NCI-H2081 treated with DMSO at 0.1 percent for 48 hours (cell line): Measurements from ENCODE around the gene PTGIS.
"Not testable (repeated sequence)": the region's sequence is repeated elsewhere in the genome, so short reads cannot be mapped to it uniquely, and the experiment has no call there.

Experiments
- DNase-seq: peaks from one replicate; lab custom pipeline; 2025; lab: John Stamatoyannopoulos, UW

Gene PTGIS

GRCh38 chr20:49579874-49580812 is 12.2 kb upstream of the PTGIS start:
- no peak for DNase-seq

- no peak for DNase-seq
These were observed 11.3 kb upstream of the PTGIS start for GRCh38 chr20:49579195-49579594.

- no peak for DNase-seq
These were observed 10.5 kb upstream of the PTGIS start for GRCh38 chr20:49578436-49578835.

- DNase-seq = no peak
These were observed 7.7 kb upstream of the PTGIS start for GRCh38 chr20:49575551-49576060.

GRCh38 chr20:49573900-49574416 is 6.0 kb upstream of the PTGIS start:
- no peak for DNase-seq

- no peak for DNase-seq
These were observed 4.9 kb upstream of the PTGIS start for GRCh38 chr20:49572857-49573256.

DNA sequence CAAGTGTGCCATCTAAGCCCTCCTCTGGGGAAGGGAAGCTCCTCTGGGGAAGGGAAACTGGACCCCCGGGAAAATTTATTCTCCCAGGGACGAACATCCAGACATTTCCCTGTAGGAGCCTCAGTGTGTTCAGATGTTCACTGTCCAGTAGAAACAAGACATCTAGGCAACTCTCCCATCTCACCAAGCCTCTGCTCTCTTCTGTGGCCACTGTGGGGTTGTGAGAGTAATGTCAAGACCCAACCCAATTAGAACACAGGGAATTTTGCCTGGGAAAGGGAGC is 3.6 kb upstream of the PTGIS start:
- no peak for DNase-seq

GRCh38 chr20:49570828-49571552 is 3.1 kb upstream of the PTGIS start:
- DNase-seq = no peak

DNA sequence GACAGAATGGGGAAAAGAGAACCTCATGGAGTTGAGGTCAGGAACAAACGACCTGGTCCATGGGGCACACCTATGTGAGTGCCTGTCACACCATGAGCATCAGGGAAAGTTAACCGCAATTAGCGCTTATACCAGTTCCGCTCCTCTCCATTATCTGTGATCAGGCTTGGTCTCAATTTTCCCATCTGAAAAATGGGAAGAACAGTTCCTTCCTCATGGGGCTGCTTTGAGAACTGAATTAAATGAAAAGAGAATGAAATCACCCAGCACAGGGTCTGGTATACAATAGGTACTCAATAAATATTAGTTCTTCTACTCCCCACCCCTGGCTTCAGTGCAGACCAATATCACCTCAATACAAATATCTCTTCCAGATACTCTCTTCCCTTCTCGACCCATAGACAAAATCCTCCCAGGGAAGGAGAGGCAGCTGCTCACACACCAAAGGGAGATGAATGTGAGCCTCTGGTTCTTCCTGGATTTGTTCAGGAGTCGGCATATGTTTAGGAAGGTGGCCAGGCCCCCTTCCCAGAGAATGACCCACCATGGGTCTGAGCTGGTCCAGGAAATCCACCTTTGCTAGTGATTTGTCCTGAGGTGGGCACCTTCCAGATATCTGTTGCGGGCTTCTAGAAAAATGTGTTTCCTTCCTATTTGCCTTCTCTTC is 2.4 kb upstream of the PTGIS start:
- DNase-seq = no peak

DNA sequence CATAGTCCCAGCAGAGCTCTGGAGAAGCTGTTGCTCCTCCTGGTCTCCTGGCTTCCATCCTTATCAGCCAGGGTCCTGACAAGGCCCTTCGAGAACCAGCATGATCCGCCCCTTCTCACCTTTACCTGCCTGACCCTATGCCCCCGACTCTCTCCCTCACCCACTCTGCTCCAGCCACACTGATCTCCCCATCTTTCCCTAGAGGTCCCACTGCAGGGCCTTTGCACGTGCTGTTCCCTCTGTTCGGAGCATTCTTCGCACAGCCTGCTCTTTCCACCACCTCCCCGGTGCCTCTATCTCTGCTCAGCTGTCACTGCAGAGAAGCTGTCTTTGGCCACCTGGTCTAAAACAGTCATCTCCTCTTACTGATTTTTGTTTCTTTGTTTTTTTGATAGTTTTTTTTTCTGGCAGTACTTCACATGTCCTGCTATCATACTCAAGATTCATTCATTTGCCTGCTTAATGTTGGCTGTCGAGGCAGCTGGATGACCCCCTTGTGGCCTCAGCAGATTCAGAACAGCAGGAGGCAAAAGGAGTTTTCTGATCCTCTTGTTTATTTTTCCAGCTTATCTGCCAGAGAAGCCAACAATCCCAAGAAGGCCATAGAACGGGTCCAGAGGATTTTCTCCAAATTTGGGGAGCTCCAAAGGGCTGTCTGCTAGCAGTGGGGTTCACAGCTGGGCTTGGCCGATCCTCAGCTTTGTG is 1.6 kb upstream of the PTGIS start:
- no peak for DNase-seq

GRCh38 chr20:49568278-49569151 is 578 bp upstream of the PTGIS start:
- DNase-seq = no peak

DNA sequence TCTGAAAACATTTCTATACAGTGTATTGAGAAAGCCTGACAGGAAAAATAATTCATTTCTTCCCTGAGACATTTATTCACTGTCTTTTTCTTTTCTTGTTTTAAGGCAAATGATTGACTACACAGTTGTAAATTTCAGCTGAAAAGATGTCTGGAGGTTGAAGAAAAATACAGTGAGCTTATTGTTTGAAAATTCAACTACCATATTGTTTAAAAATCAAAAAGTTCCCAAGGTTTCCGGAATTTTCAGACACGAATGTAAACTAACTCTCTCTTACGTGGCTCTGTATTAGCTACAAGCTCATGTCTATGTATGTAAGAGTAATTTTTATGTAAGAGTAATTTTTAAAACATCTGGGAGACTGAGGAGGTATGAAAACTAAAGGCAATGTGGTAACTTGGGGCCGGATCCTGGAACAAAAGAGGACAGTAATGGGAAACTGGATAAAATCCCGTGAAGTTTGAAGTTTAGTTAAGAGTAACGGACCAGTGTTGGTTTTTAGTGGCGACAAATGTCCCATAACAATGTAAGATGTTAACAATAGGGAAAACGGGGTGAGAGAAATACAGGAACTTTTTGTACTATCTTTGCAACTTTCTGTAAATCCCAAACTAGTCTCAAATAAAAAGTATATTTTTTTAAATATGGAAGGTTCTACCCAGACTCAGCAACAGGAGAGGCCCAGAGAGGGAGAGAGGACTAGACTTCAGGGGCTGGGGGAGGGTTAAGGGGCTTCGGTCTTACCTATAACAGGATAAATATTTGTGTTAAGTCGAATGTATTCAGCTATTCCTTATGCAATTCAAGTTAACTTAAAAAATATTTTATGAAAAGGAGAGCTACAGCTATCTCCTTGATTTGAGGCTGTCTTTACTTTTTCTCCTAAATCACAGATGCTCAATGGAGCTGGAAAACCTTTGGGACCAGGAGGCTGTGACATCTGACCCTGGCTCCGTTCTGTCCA is 1.3 kb downstream of the PTGIS start:
- no peak for DNase-seq

GRCh38 chr20:49564991-49565390 is 2.9 kb downstream of the PTGIS start:
- DNase-seq = not testable (repeated sequence)

DNA sequence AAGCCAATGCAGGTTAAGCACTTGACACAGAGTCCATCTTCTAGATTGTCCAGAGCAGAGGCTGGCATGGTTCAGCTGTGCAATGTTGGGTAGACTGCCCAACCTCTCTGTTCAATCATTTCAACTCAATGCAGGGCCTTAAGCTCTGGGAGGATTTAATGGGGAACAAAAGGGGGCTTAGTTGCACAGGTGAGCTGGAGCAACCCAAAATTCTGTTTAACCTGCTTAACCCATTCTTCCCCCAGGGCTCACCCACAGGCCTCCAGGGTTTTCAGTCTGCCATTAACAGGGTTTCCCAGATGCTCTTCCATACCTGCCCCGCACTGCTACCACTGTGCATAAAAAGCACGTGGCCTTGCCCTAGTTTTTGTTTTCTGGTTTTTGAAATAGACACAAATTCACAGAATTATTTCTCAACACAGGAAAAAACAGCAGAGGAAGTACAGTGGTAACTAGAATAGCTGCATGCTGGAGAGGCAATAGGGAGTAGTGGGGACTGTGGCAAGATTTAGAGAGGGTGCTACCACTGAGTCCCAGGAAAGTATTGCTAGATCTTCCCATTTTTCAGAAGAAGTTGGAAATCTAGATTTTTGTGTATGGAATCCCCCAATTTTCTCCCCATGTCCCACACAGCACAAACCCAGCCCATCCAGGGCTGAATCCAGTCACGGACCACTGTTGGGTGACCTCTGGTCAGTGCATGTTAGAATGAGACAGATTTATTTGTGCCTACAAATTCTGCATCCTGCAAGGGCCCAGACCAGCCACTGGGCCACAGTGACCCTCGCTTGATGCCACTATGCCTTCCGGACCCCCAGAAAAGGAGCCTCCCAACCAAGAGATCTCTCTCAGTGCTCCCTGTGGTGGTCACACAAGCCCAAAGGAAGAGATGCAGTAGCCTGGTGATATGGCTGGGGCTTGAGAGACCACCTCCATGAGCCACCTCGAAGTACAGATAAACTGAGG is 4.6 kb downstream of the PTGIS start:
- DNase-seq = no peak

- DNase-seq = no peak
These were observed 5.5 kb downstream of the PTGIS start for GRCh38 chr20:49562311-49563014.

GRCh38 chr20:49561806-49562205 is 6.1 kb downstream of the PTGIS start:
- no peak for DNase-seq

DNA sequence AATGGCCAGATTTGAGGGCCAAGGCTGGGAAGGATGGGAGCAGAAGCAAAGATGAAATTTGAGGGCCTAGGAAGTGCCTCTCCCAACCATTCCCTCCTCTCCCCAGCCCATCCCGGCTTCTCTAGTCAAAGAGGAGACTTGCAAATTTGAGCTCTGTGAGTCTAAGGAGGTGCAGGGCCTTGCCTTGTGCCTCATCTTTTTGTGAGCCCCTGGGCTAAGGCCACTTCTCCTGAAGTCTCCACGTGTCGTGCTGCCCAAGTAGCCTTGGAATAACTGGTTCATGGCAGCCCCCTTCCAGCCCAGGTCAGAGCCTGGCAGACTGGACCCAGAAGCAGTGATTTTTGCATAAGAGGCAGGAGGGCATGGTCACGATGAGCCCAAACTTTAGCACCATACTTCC is 6.7 kb downstream of the PTGIS start:
- DNase-seq = no peak

DNA sequence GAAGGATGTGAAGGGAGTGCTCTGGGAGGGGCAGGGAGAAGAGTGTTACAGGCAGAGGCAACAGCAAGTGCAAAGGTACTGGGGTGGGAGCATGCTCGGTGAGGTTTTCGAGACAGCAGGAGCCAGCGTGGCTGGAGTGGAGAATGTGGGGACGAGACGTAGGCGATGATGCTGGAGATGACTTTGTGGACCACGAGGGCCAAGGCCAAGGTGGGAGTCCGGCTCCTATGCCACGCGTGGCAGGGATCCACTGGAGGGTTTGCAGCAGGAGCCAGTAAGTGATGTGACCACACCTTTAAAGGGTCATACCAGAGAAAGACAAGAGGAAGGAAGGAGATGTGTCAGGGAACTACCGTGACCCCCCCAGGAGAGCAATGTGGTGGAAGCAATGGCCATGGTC is 7.3 kb downstream of the PTGIS start:
- DNase-seq = no peak
